Lower leg skin (tissue), 4 donors: ENCODE measurements around the gene TXNIP. TPM values are rescaled to one million over a fixed set of nuclear protein-coding genes. Genes with fewer than 3 reads are reported as not detected.

Source experiments
- DNase-seq, 2 donors: peaks; one replicate each; pipeline ENCODE4 v3.0.0-alpha.2; 2019; ENCODE audit warnings: low spot score in 2 of 2
- H3K4me3 ChIP-seq: fragments of 200-600 bp; sonication (generic); 2 replicates; pipeline ENCODE4 v1.5.1; 2017; ENCODE audit warnings: mild to moderate bottlenecking, low read depth; ENCODE audit not compliant: poor library complexity, severe bottlenecking
- POLR2A ChIP-seq, 2 donors: fragments of 450-650 bp; IDR thresholded peaks; one replicate each; pipeline ENCODE4 v1.6.1; 2016 to 2017; ENCODE audit warnings: antibody characterized with exemption in 2 of 2, mild to moderate bottlenecking in 1 of 2, moderate library complexity in 1 of 2
- WGBS, 2 donors: methylation state at CpG; one replicate each; pipeline ENCODE4 v1.1.5; 2018; 5-methylcytosine and 5-hydroxymethylcytosine counted together
- intact Hi-C: fragments of 100-400 bp; cut with DNase I; formaldehyde crosslinking; loops from one replicate; pipeline ENCODE4 v1.15.0; 2023; ENCODE audit warnings: low total_unique reads
- total RNA-seq, 4 donors: library from RNA; depleted of rRNA; stranded (reverse); fragments of >200 nt; gene quantifications; one replicate each; pipeline ENCODE4 v1.1.0, GENCODE V29; 2016
- TF ChIP-seq, protein P1 (sequence below), 3 donors: fragments of 450-650 bp; IDR thresholded peaks; one replicate each; pipeline ENCODE4 v1.5.1; 2016; ENCODE audit warnings: antibody characterized with exemption in 3 of 3, mild to moderate bottlenecking in 3 of 3, moderate library complexity in 2 of 3

Gene TXNIP
- total RNA-seq, 4 donors from 2014 or later, result 2,445 to 6,877 (median 3,895) TPM

DNA sequence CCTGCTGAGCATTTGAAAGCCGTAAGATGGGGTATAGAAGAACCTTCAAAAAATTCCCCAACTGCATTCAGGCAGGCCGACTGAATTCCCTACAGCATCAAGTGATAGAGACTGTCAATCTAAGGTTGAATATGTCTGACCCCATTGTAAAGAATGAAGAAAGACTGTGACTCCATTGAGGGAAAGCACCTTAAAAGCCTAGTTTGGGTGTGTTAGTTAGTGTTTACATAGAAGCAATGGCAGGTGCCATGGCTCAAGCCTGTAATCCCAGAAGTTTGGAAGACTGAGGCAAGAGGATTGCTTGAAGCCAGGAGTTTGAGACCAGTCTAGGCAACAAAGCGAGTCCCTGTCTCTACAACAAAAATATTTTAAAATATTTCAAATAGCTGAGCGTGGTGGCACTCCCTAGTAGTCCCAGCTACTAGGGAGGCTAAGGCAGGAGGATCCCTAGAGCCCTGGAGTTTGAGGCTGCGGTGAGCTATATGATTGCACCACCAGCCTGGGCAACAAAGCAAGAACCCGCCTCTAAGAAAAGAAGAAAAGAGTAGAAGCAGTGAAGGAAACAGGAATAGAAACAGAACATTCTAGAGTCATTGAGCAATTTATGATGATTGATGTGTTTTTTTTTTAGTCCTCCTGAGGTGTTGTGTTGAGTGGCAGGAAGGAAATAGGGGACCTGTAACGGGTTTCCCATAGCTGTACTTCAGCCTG is 16.5 kb downstream of the TXNIP start:
- intact Hi-C loops, result loop anchor here (2.0 kb wide), 1 partner anchor 27 kb away; no protein-coding TSS in a partner anchor
- DNase-seq, result peak in 1 of 2 donors; percentile 90
- TF ChIP-seq, protein P1, sequence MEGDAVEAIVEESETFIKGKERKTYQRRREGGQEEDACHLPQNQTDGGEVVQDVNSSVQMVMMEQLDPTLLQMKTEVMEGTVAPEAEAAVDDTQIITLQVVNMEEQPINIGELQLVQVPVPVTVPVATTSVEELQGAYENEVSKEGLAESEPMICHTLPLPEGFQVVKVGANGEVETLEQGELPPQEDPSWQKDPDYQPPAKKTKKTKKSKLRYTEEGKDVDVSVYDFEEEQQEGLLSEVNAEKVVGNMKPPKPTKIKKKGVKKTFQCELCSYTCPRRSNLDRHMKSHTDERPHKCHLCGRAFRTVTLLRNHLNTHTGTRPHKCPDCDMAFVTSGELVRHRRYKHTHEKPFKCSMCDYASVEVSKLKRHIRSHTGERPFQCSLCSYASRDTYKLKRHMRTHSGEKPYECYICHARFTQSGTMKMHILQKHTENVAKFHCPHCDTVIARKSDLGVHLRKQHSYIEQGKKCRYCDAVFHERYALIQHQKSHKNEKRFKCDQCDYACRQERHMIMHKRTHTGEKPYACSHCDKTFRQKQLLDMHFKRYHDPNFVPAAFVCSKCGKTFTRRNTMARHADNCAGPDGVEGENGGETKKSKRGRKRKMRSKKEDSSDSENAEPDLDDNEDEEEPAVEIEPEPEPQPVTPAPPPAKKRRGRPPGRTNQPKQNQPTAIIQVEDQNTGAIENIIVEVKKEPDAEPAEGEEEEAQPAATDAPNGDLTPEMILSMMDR (IDR thresholded peaks at IDR 0.05), result no peak
- TF ChIP-seq POLR2A (IDR thresholded peaks at IDR 0.05), result peak in 1 of 2 donors; percentile 33
- no peak overlapping the region for H3K4me3 ChIP-seq
- WGBS, 2 donors, result 29 to 35% methylated on average over 7 of the region's 7 CpGs

DNA sequence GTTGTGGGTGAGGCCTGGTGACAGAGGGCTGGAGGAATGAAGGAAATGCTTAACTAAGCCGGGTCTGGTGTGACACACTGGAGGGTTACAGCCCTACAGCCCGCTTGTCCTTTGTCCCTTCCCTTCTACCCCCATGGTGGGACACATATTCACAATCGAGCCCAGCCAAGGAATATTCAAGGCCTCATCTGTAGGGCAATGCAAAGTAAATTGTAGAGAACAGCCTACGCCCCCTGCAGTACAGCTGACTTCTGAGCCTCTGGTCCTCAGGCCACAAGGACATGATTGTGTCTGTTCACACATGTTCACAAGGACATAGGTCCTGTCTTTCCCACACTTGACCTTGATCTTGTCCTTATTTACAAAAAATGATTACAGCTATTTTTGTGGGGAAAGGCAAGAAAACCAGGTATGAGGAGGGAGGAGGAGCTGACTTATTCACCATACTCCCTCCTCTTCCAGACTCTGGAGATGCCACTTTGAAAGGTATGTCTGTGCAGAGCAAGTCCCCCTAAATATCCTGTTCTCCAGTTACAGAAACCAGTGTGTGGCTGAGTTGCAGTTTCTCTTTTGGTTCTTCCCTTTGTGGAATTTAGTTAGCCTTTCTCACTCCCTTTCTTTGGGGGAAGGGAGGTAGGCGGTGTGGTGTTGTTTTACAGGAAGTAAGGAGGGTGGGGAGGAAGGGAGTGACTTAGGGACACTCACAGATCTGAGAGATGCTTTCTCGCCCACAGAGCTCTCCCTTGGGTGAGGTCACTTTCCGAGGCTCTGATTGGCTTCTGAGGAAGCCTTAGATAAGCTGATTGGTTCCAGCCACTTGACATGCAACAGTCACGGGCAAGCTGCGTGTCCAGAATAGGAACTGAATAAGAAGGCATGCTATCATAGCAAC is 17.3 kb downstream of the TXNIP start:
- TF ChIP-seq, protein P1 (IDR thresholded peaks at IDR 0.05), result no peak
- no peak for TF ChIP-seq POLR2A (IDR thresholded peaks at IDR 0.05)
- H3K4me3 ChIP-seq, result no peak overlapping the region
- peak; percentile 98 for DNase-seq
- 2 to 5% methylated on average over 9 of the region's 9 CpGs for WGBS, 2 donors
- intact Hi-C loops, result loop anchor here (2.0 kb wide), 1 partner anchor 28 kb away; no protein-coding TSS in a partner anchor

DNA sequence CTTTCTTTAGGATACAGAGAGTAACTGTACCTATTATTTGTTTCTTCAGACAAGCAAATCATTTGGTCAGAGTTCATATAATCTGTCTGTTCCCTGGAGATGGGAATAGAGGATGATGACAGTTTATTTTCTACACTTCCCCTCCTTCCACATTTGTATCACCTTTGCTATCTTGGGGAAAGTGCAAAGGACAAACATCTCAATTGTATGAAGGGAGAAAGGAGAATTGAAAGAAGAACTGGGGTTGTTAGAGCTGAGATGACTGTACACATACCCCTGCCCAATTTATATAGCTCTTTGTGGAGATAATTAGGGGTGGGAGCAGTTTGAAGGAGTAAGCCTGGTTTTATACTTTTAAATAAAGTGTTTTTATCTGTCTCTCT is 17.9 kb downstream of the TXNIP start:
- H3K4me3 ChIP-seq, result no peak overlapping the region
- DNase-seq, result no peak
- intact Hi-C loops, result loop anchor here (2.0 kb wide), 1 partner anchor 28 kb away; no protein-coding TSS in a partner anchor
- TF ChIP-seq, protein P1 (IDR thresholded peaks at IDR 0.05), result no peak
- no peak for TF ChIP-seq POLR2A (IDR thresholded peaks at IDR 0.05)

DNA sequence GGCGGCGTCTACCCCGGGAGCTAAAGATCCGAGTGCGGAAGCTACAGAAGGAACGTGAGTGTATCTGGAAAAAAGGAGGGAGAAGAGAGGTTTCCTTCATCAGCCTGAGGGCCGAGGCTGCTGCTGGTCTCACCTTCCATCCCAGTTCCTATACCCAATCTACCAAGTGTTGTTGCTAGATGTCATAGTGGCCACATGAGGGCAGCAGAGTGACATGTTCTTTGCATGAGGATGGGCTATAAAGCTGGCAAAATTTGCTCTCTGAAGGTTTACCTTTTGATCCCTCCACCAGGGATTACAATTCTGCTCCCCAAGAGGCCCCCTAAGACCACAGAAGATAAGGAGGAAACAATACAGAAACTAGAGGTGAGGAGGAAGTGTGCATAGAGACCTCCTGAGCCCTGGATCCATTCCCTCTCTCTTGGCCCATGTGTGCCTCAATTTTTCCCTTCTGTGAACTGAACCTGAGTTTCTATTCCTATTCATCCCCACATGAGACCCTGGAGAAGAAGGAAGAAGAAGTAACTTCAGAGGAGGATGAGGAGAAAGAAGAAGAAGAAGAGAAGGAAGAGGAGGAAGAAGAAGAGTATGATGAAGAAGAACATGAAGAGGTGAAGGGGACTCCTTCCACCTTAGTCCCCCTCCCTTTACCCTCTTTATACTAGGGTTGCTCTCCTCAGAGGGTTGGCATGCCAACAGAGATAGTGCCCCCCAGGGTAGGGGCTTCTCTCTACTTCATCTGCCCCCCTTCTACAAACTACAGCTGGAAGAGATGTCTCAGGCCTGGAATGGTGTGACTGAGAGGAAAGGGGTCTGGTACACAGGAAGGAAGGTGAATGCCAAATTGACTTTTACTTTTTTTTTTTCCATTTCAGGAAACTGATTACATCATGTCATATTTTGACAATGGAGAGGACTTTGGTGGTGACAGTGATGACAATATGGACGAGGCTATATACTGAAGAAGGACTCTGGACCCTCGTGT is 18.6 kb downstream of the TXNIP start:
- intact Hi-C loops, result loop anchor here (2.0 kb wide), 1 partner anchor 29 kb away; no protein-coding TSS in a partner anchor
- TF ChIP-seq, protein P1 (IDR thresholded peaks at IDR 0.05), result peak in 1 of 3 donors; percentile 87
- no peak for TF ChIP-seq POLR2A (IDR thresholded peaks at IDR 0.05)
- no peak overlapping the region for H3K4me3 ChIP-seq
- DNase-seq, result peak in 1 of 2 donors; percentile 92
- 19 to 23% methylated on average over 9 of the region's 9 CpGs for WGBS, 2 donors

DNA sequence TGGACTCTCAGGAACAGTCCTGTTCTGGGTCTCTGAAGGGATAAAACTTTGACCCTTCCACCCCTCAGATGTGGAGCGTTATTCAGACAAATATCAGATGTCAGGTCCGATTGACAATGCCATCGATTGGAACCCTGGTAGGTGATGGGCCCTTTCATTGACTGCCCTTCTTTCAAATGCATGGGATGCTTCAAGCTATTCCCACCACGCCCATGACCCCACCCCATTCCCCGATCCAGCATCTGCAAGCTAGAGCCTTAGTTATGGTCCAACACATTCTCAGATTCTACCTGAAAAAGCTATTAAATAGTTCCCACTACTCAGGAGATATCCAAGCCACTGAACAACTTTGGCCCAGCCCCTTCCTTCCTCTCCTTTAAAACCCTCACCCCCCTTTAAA is 19.4 kb downstream of the TXNIP start:
- WGBS, 2 donors, result 68 to 75% methylated on average over 5 of the region's 5 CpGs
- intact Hi-C loops, result no loop called here
- TF ChIP-seq, protein P1 (IDR thresholded peaks at IDR 0.05), result no peak
- TF ChIP-seq POLR2A (IDR thresholded peaks at IDR 0.05), result no peak
- no peak overlapping the region for H3K4me3 ChIP-seq
- peak in 1 of 2 donors; percentile 86 for DNase-seq
